ENCODE data around the gene GALNT13. TPM values are rescaled to one million over a fixed set of nuclear protein-coding genes. Genes with fewer than 3 reads are reported as not detected.

Gene GALNT13
- total and polyA plus RNA-seq, 10 of the 15 experiments (the other 5 are each of a cell fraction or from before 2014, with no cell fraction given): 0.04 TPM; not detected in 9

- H3K4me3 ChIP-seq: no peak overlapping the region
- FAIRE-seq: no peak
- H3K27ac ChIP-seq (ENCODE audit: control insufficient read depth, insufficient read depth): no peak overlapping the region
- in situ Hi-C loops (cut with MboI): no loop called here
- H2AFZ ChIP-seq (ENCODE audit: control insufficient read depth, low read depth, low read length): no peak overlapping the region
- H3K9ac ChIP-seq (ENCODE audit: control insufficient read depth, insufficient read depth, low read length): no peak overlapping the region
- no peaks in the 10 kb centered on the region for H3K36me3 ChIP-seq (ENCODE audit: control insufficient read depth in 2 of 2, insufficient read depth in 2 of 2, low read length in 1 of 2)
- no peaks in the 10 kb centered on the region for H3K79me2 ChIP-seq (ENCODE audit: control insufficient read depth, insufficient read depth, low read length)
- no TSS peak for BruUV-seq (replicated peaks)
- intact Hi-C loops (cut with micrococcal nuclease; ENCODE audit: unreplicated experiment): no loop called here
- CTCF ChIA-PET: interaction anchor here (0.6 kb wide), 1 partner anchor 38 kb away, joined by 3 read pairs; no protein-coding TSS in a partner anchor
- 28% methylated on average over 2 of the region's 2 CpGs for WGBS (ENCODE audit: insufficient coverage, insufficient replicate concordance, low lambda C conversion rate, missing lambda C conversion rate)
- no peak for ATAC-seq
- TF ChIP-seq CBX3 (IDR thresholded peaks at IDR 0.05; ENCODE audit: borderline replicate concordance, low read depth) (no peak), E4F1 (IDR thresholded peaks at IDR 0.05; ENCODE audit: borderline replicate concordance, partially characterized antibody) (no peak), RFX5 (IDR thresholded peaks at IDR 0.05; ENCODE audit: low read depth, low read length) (no peak), CUX1 (IDR thresholded peaks at IDR 0.05; ENCODE audit: insufficient replicate concordance, low read depth, low read length) (no peak), LARP7 (IDR thresholded peaks at IDR 0.05) (no peak), ATF2 (IDR thresholded peaks at IDR 0.05; ENCODE audit: low read length) (no peak), NRF1 (conservative IDR thresholded peaks at IDR 0.05; ENCODE audit: low read depth, low read length) (no peak), ATF7 (IDR thresholded peaks at IDR 0.05; ENCODE audit: low read depth) (no peak), USF2 (IDR thresholded peaks at IDR 0.05; ENCODE audit: borderline replicate concordance, low read depth, low read length) (no peak)
- no peaks in the 10 kb centered on the region for H3K4me1 ChIP-seq (ENCODE audit: control insufficient read depth, insufficient read depth, low read length)
- no peak overlapping the region for H3K4me2 ChIP-seq (ENCODE audit: control insufficient read depth, insufficient read depth)
- H3K27me3 ChIP-seq (replicated peaks in 1 of 2; ENCODE audit: control insufficient read depth in 2 of 2, insufficient read depth in 2 of 2, low read length in 1 of 2): no peaks in the 10 kb centered on the region
- DNase-seq (ENCODE audit: low read depth, low spot score): no peak
- no peaks in the 10 kb centered on the region for H4K20me1 ChIP-seq (ENCODE audit: control insufficient read depth, insufficient read depth)
- SMC1A ChIA-PET (ENCODE audit: uncharacterized antibody, unreplicated experiment): interaction anchor here (0.7 to 1.1 kb wide), 2 partner anchors 10 to 21 kb away, joined by 3 read pairs; no protein-coding TSS in a partner anchor
- POLR2A ChIA-PET: no interaction called here
- RAD21 ChIA-PET (ENCODE audit: unreplicated experiment): no interaction called here
- no peaks in the 10 kb centered on the region for H3K9me3 ChIP-seq (replicated peaks; ENCODE audit: control insufficient read depth, insufficient read depth, low read length)
These were observed 389.8 kb downstream of the GALNT13 start for GRCh38 chr2:154261473-154262027.

All from GM12878 (cell line).